GM23248 (cell line): ENCODE results near the gene CRB2. TPM values are rescaled to one million over a fixed set of nuclear protein-coding genes. Genes with fewer than 3 reads are reported as not detected.

Experiments
- DNase-seq: peaks from one replicate; pipeline ENCODE4 v3.0.0-alpha.2; 2015
- H2AFZ ChIP-seq: fragments of 200-600 bp; sonication (generic); 2 replicates; pipeline ENCODE4 v1.6.1; 2016; ENCODE audit warnings: antibody characterized with exemption
- H3F3A ChIP-seq: fragments of 200-600 bp; sonication (generic); 2 replicates; pipeline ENCODE4 v1.6.1; 2016; ENCODE audit warnings: mild to moderate bottlenecking, antibody characterized with exemption, mixed run types; ENCODE audit not compliant: insufficient read depth
- H3K27ac ChIP-seq: fragments of 200-600 bp; sonication (generic); 2 replicates; pipeline ENCODE4 v1.5.1; 2016; ENCODE audit warnings: mild to moderate bottlenecking
- H3K27me3 ChIP-seq: fragments of 200-600 bp; sonication (generic); replicated peaks from 2 replicates; pipeline ENCODE4 v1.6.1; 2016; ENCODE audit warnings: mild to moderate bottlenecking; ENCODE audit not compliant: insufficient read depth
- H3K36me3 ChIP-seq: fragments of 200-600 bp; sonication (generic); 2 replicates; pipeline ENCODE4 v1.6.1; 2016; ENCODE audit warnings: low read depth, mild to moderate bottlenecking
- H3K4me1 ChIP-seq: fragments of 200-600 bp; sonication (generic); 2 replicates; pipeline ENCODE4 v1.6.1; 2016; ENCODE audit warnings: mild to moderate bottlenecking; ENCODE audit not compliant: insufficient read depth
- H3K4me2 ChIP-seq: fragments of 200-600 bp; sonication (generic); one replicate; pipeline ENCODE4 v1.6.1; 2016; ENCODE audit warnings: mild to moderate bottlenecking; ENCODE audit not compliant: unreplicated experiment
- H3K4me3 ChIP-seq: fragments of 200-600 bp; sonication (generic); 2 replicates; pipeline ENCODE4 v1.5.1; 2016; ENCODE audit warnings: mild to moderate bottlenecking
- H3K79me2 ChIP-seq: fragments of 200-600 bp; sonication (generic); 2 replicates; pipeline ENCODE4 v1.6.1; 2016; ENCODE audit warnings: mild to moderate bottlenecking; ENCODE audit not compliant: insufficient read depth
- H3K9ac ChIP-seq: fragments of 200-600 bp; sonication (generic); 2 replicates; pipeline ENCODE4 v1.6.1; 2016; ENCODE audit warnings: mild to moderate bottlenecking
- H3K9me2 ChIP-seq: fragments of 200-600 bp; sonication (generic); 2 replicates; pipeline ENCODE4 v1.6.1; 2016; ENCODE audit warnings: mixed run types, mild to moderate bottlenecking, moderate library complexity; ENCODE audit not compliant: insufficient read depth
- H3K9me3 ChIP-seq: fragments of 200-600 bp; sonication (generic); one replicate; pipeline ENCODE4 v1.6.1; 2017; ENCODE audit warnings: low read depth
- H4K20me1 ChIP-seq: fragments of 200-600 bp; sonication (generic); 2 replicates; pipeline ENCODE4 v1.6.0; 2016; ENCODE audit not compliant: insufficient read depth
- EZH2 ChIP-seq: fragments of 200-600 bp; sonication (generic); IDR thresholded peaks from 2 replicates; pipeline ENCODE4 v1.6.1; 2018; ENCODE audit warnings: antibody characterized with exemption, mild to moderate bottlenecking; ENCODE audit not compliant: insufficient read depth, poor library complexity, severe bottlenecking
- EZH2phosphoT487 ChIP-seq: fragments of 200-600 bp; sonication (generic); IDR thresholded peaks from 2 replicates; pipeline ENCODE4 v1.6.1; 2018; ENCODE audit warnings: antibody characterized with exemption, moderate library complexity, mild to moderate bottlenecking, low read depth; ENCODE audit not compliant: insufficient read depth
- WGBS, 2 experiments: methylation state at CpG; one replicate each; pipeline ENCODE4 v1.1.6; 2015 to 2017; ENCODE audit warnings: low lambda C conversion rate in 2 of 2, low coverage in 1 of 2; ENCODE audit errors: missing lambda C conversion rate in 2 of 2; 5-methylcytosine and 5-hydroxymethylcytosine counted together
- in situ Hi-C: fragments of 300-500 bp; cut with MboI; formaldehyde crosslinking; loops from 2 replicates; pipeline ENCODE4 v1.15.0; 2020
- polyA plus RNA-seq: library from polyadenylated mRNA; unstranded; fragments of >200 nt; fragmentation: Nextera tagmentation; extraction: Ambion mirVana; gene quantifications from 2 replicates; pipeline ENCODE4 v1.2.1, GENCODE V29; 2016
- total RNA-seq: library from RNA; depleted of rRNA; stranded (reverse); fragments of >200 nt; shearing (Covaris generic); gene quantifications from 2 replicates; pipeline ENCODE4 v1.2.3, GENCODE V29; 2014

CRB2 gene
- total and polyA plus RNA-seq, 2 experiments from 2014 or later, result not detected

DNA sequence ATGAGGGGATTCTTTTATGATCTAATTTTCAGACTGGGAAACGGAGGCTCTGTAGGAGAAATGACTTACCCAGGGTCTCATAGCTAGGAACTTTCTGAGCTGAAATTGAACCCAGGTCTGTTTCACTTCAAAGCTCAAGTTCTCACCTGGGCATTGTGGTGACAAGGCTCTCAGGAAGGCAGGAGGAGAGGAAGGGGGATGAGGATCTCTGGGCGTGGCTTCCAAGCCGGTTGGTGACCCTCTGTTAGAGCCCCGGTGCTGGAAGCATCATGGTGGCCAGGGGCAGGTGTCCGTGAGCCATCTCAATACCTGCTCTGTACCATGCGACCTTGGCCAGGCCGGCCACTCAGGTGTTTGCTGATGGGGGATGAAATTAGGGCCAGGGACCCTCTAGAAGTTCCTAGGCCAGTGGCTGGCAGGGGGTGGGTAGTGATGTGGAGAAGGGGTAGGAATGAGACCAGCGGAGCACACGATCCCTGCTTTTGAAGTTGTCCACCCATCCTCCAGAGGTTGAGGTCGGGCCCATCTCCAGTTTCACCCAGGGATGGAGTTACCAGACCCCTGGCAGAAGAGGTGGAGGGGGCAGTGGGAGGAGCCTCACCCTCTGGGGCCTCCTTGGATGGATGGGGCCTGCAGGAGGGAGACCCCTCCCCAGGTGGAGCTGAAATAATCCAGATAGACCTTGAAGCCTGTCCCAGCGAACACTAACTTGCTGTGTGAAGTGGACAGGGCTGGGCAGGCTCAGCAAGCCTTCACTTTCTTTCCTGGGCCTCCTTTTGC lies 5.9 kb downstream of the CRB2 start:
- no peaks in the 10 kb centered on the region for H3F3A ChIP-seq
- no peaks in the 10 kb centered on the region for H3K36me3 ChIP-seq
- no peak overlapping the region for H3K27ac ChIP-seq
- TF ChIP-seq EZH2, result no peak
- no peak for TF ChIP-seq EZH2phosphoT487
- H3K4me1 ChIP-seq, result no peaks in the 10 kb centered on the region
- no peaks in the 10 kb centered on the region for H3K9me2 ChIP-seq
- H3K79me2 ChIP-seq, result no peaks in the 10 kb centered on the region
- H4K20me1 ChIP-seq, result no peaks in the 10 kb centered on the region
- H3K4me2 ChIP-seq, result no peak overlapping the region
- no peak overlapping the region for H2AFZ ChIP-seq
- in situ Hi-C loops, result no loop called here
- no peak for DNase-seq
- H3K27me3 ChIP-seq, result no peaks in the 10 kb centered on the region
- no peak overlapping the region for H3K4me3 ChIP-seq
- no peaks in the 10 kb centered on the region for H3K9me3 ChIP-seq
- WGBS, 2 experiments, result 57 to 58% methylated on average over 10 to 11 of the region's 11 CpGs
- no peak overlapping the region for H3K9ac ChIP-seq

DNA sequence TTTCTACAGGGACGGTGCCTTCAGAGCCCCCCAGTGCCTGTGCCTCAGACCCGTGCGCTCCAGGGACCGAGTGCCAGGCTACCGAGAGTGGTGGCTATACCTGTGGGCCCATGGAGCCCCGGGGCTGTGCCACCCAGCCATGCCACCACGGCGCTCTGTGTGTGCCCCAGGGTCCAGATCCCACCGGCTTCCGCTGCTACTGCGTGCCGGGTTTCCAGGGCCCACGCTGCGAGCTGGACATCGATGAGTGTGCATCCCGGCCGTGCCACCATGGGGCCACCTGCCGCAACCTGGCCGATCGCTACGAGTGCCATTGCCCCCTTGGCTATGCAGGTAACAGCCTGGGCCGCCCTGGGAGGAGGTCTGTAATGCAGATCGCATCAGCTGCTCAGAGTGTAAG lies 6.9 kb downstream of the CRB2 start:
- Histone ChIP-seq H3K9ac (no peak overlapping the region), H2AFZ (no peak overlapping the region), H3K79me2 (no peaks in the 10 kb centered on the region), H3K27ac (no peak overlapping the region), H3K27me3 (no peaks in the 10 kb centered on the region), H4K20me1 (no peaks in the 10 kb centered on the region), H3K4me2 (no peak overlapping the region), H3K4me3 (no peak overlapping the region), H3F3A (no peaks in the 10 kb centered on the region), H3K4me1 (no peaks in the 10 kb centered on the region), H3K9me2 (no peaks in the 10 kb centered on the region), H3K36me3 (no peaks in the 10 kb centered on the region), H3K9me3 (no peaks in the 10 kb centered on the region)
- in situ Hi-C loops, result no loop called here
- DNase-seq, result no peak
- no peak for TF ChIP-seq EZH2
- TF ChIP-seq EZH2phosphoT487, result no peak
- WGBS, 2 experiments, result 90 to 92% methylated on average over 23 of the region's 23 CpGs

DNA sequence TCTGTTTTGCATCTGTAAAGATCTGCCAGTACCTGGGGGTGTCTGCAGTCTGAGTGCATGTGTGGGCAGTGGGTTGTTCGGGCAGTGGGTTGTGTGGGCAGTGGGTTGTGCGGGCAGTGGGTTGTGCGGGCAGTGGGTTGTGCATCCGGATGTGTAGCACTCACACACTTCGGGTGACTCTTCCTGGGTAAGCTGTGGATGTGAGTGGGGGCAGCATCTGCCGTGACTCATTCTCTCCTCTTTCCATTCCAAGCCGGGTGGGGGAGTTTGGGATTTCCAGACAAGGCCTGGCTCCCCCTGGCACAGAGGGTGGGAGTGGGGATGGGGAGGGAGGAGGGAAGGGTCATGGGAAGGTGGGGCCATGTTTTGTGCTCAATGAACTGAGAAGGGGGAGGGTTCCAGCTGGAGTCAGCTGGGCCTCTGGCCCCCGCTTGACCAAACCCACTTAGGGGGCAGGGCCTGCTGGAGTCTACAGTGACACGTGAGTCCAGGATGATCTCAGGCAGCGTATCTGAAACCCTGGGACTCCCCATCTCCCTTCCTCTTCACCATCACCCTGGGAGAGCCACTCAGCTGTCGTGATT lies 8.3 kb downstream of the CRB2 start:
- no peak overlapping the region for H3K4me3 ChIP-seq
- no peaks in the 10 kb centered on the region for H3K9me2 ChIP-seq
- peak; percentile 52 for DNase-seq
- H3K27ac ChIP-seq, result no peak overlapping the region
- no peaks in the 10 kb centered on the region for H3K9me3 ChIP-seq
- 38 to 44% methylated on average over 10 to 11 of the region's 11 CpGs for WGBS, 2 experiments
- H3K9ac ChIP-seq, result no peak overlapping the region
- H3K4me2 ChIP-seq, result no peak overlapping the region
- no peaks in the 10 kb centered on the region for H3K4me1 ChIP-seq
- in situ Hi-C loops, result no loop called here
- no peaks in the 10 kb centered on the region for H3F3A ChIP-seq
- H3K27me3 ChIP-seq, result no peaks in the 10 kb centered on the region
- no peak overlapping the region for H2AFZ ChIP-seq
- H3K79me2 ChIP-seq, result no peaks in the 10 kb centered on the region
- no peak for TF ChIP-seq EZH2phosphoT487
- TF ChIP-seq EZH2, result no peak
- no peaks in the 10 kb centered on the region for H4K20me1 ChIP-seq
- no peaks in the 10 kb centered on the region for H3K36me3 ChIP-seq

DNA sequence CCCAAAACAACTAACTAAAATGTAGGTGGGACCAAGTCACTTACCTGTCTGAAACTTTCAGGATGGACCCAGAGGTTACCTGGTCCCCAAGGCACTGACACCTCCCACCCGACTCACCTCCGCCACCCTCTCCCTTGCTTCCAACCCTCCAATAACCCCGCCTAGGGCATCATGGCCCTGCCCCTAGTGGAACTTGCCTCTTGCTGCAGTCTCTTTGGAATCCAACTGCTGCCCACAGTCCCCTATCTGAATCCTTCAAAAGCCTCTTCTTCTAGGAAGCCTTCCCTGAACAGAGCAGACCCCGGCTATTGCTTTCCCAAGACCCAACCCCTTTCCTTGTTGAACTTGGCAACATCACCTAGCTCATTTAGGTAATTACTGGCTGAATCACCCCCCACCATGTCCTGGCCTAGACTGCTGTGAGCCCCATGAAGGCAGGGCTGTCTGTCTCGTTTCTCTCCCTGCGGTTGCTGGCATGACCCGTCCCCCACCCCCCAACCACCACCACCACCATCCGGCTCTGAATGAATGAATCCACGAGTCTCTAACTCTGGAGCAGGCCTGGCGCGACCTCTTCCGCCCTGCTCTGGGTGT lies 9.4 kb downstream of the CRB2 start:
- Histone ChIP-seq H3K9me2 (no peaks in the 10 kb centered on the region), H3F3A (no peaks in the 10 kb centered on the region), H3K4me3 (no peak overlapping the region), H3K9me3 (no peaks in the 10 kb centered on the region), H3K36me3 (no peaks in the 10 kb centered on the region), H3K79me2 (no peaks in the 10 kb centered on the region), H3K27ac (no peak overlapping the region), H3K4me1 (no peaks in the 10 kb centered on the region), H3K4me2 (no peak overlapping the region), H2AFZ (no peak overlapping the region), H3K9ac (no peak overlapping the region), H3K27me3 (no peaks in the 10 kb centered on the region), H4K20me1 (no peaks in the 10 kb centered on the region)
- no peak for TF ChIP-seq EZH2phosphoT487
- no peak for TF ChIP-seq EZH2
- in situ Hi-C loops, result no loop called here
- WGBS, 2 experiments, result 76 to 84% methylated on average over 7 to 12 of the region's 12 CpGs
- DNase-seq, result no peak
